Limb (tissue), 2 donors: Measurements from ENCODE around the gene GOLGA6C.
"Not testable (repeated sequence)": the region's sequence is repeated elsewhere in the genome, so short reads cannot be mapped to it uniquely, and the experiment has no call there.

Experiments used
- DNase-seq, 2 donors: peaks; one replicate each; pipeline ENCODE4 v3.0.0-alpha.2; 2016; ENCODE audit errors: extremely low spot score in 2 of 2

GOLGA6C gene

GRCh38 chr15:75314552-75315290 lies 56.6 kb downstream of the GOLGA6C start:
- DNase-seq: no peak

- not testable (repeated sequence) for DNase-seq
Measured at GRCh38 chr15:75319231-75319897, 61.2 kb downstream of the GOLGA6C start.
